Naive thymus-derived CD8-positive, alpha-beta T cell (primary cell): ENCODE measurements around the gene IL22RA2. TPM values are rescaled to one million over a fixed set of nuclear protein-coding genes. Genes with fewer than 3 reads are reported as not detected.

Experiments used
- ATAC-seq, 2 donors: fragments of 150-1000 bp; cut with Tn5 transposase in 1 of 2; sonication (Bioruptor Pico), chemical (Tn5 transposase) in 1 of 2; 1 replicate in 1 of 2; 2 replicates in 1 of 2; pipeline ENCODE4 v1.10.0; 2021; ENCODE audit warnings: mild to moderate bottlenecking in 2 of 2, moderate library complexity in 2 of 2
- POLR2A ChIA-PET: fragments of 350-600 bp; sonication (Branson Sonifier 250); formaldehyde crosslinking; loops from one replicate; lab custom pipeline; 2021; ENCODE audit warnings: antibody characterized with exemption; lab: Charles Lee
- DNase-seq, 10 donors: peaks; one replicate each; pipeline versions ENCODE4 v3.0.0 to v3.0.0-alpha.2; 2020 to 2022
- H3K27ac Mint-ChIP-seq, 10 donors: one replicate each; pipeline ENCODE4 v1.8.0; 2020 to 2022; ENCODE audit warnings: mild to moderate bottlenecking in 10 of 10, mixed read lengths in 10 of 10, moderate library complexity in 4 of 10, inconsistent platforms in 1 of 10
- H3K27me3 Mint-ChIP-seq, 5 donors: one replicate each; pipeline ENCODE4 v1.8.0; 2021 to 2022; ENCODE audit warnings: mixed read lengths in 5 of 5
- H3K36me3 Mint-ChIP-seq, 3 donors: one replicate each; pipeline ENCODE4 v1.8.0; 2020 to 2022; ENCODE audit warnings: mixed read lengths in 3 of 3, mild to moderate bottlenecking in 2 of 3, inconsistent platforms in 1 of 3
- H3K4me1 Mint-ChIP-seq, 4 donors: one replicate each; pipeline ENCODE4 v1.8.0; 2021 to 2022; ENCODE audit warnings: mixed read lengths in 4 of 4
- H3K4me3 Mint-ChIP-seq, 10 donors: one replicate each; pipeline ENCODE4 v1.8.0; 2020 to 2022; ENCODE audit warnings: mild to moderate bottlenecking in 10 of 10, mixed read lengths in 10 of 10, moderate library complexity in 6 of 10, inconsistent platforms in 1 of 10
- H3K9me3 Mint-ChIP-seq, 9 donors: one replicate each; pipeline ENCODE4 v1.8.0; 2020 to 2022; ENCODE audit warnings: mixed read lengths in 9 of 9, mild to moderate bottlenecking in 3 of 9, inconsistent platforms in 1 of 9, moderate library complexity in 1 of 9
- polyA plus RNA-seq, 3 donors: library from polyadenylated mRNA; unstranded; fragments of 300-500 nt; fragmentation: Illumina TruSeq; gene quantifications; one replicate each; pipeline ENCODE4 v1.2.3, GENCODE V29; 2021
- total RNA-seq, 8 experiments: library from RNA in 2 of 8; stranded (reverse) in 2 of 8; gene quantifications; one replicate each; pipeline ENCODE4 v1.2.3 and lab custom pipeline; 2021 to 2026

IL22RA2 gene
- total and polyA plus RNA-seq, 5 experiments from 2014 or later: not detected

DNA sequence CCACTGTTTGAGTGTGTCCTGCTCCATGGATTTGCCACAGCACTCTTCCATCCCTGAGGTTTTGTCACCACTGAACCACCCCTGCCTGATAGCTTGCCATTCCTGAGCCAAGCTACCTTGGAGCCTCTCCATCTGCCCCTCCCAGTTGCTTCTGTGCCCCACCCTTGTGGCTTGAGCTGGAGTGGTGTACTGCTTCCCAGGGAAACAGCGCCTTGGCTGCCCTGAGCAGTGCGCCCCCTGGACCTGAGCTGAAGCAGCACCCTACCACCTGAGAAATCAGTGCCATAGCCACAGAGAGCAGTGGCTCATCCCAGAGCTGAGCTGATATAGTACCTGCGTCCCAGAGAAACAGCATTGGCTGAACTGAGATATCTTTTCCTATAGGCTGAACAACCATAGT is 40.3 kb downstream of the IL22RA2 start:
- Mint-ChIP-seq H3K4me3 (no peak overlapping the region), H3K36me3 (peaks cover 0 to 11% (median 9%) of the 10 kb centered on the region in 3 donors), H3K27ac (no peak overlapping the region), H3K4me1 (no peaks in the 10 kb centered on the region), H3K27me3 (peaks cover 5 to 24% (median 12%) of the 10 kb centered on the region in 5 donors), H3K9me3 (peaks cover 2 to 25% (median 20%) of the 10 kb centered on the region in 9 donors)
- DNase-seq (no peak), ATAC-seq (no peak)
- POLR2A ChIA-PET: no interaction called here

GRCh38 chr6:137126875-137127485 is 46.5 kb downstream of the IL22RA2 start:
- peaks cover 0 to 3% (median 0%) of the 10 kb centered on the region in 4 donors for H3K4me1 Mint-ChIP-seq
- DNase-seq: no peak
- H3K9me3 Mint-ChIP-seq: peaks cover 0 to 6% (median 0%) of the 10 kb centered on the region in 9 donors
- no peak overlapping the region for H3K27ac Mint-ChIP-seq
- H3K36me3 Mint-ChIP-seq: peaks cover 0 to 3% (median 3%) of the 10 kb centered on the region in 3 donors
- peaks cover 3 to 22% (median 12%) of the 10 kb centered on the region in 5 donors for H3K27me3 Mint-ChIP-seq
- ATAC-seq: no peak
- H3K4me3 Mint-ChIP-seq: no peak overlapping the region
- POLR2A ChIA-PET: no interaction called here

GRCh38 chr6:137123078-137123477 is 50.4 kb downstream of the IL22RA2 start:
- POLR2A ChIA-PET: no interaction called here

DNA sequence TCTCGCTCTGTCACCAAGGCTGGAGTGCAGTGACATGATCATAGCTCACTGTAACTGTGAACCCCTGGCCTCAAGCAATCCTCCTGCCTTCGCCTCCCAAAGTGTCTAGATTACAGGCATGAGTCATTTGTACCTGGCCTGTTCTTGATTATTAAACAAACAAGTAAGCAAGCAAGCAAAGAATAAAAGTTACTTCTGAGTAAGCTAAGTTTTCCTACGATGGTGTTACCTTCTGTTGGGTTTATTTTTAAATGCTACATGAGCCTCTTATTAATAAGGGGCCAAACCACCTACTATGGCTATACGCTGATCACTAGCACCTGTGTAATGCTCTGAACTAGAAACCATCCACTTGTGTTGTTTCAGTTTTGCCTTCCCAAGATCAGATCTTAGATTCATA is 50.8 kb downstream of the IL22RA2 start:
- H3K4me1 Mint-ChIP-seq: peaks cover 0 to 12% (median 0%) of the 10 kb centered on the region in 4 donors
- H3K27me3 Mint-ChIP-seq: no peaks in the 10 kb centered on the region
- no peak overlapping the region for H3K27ac Mint-ChIP-seq
- ATAC-seq: no peak
- peaks cover 0 to 28% (median 5%) of the 10 kb centered on the region in 9 donors for H3K9me3 Mint-ChIP-seq
- no peak for DNase-seq
- POLR2A ChIA-PET: no interaction called here
- H3K4me3 Mint-ChIP-seq: no peak overlapping the region
- peaks cover 0 to 20% (median 5%) of the 10 kb centered on the region in 3 donors for H3K36me3 Mint-ChIP-seq

More at GRCh38 chr6:137123078-137123477, 50.4 kb downstream of the IL22RA2 start:
- Mint-ChIP-seq H3K27ac (no peak overlapping the region), H3K36me3 (peaks cover 0 to 16% (median 2%) of the 10 kb centered on the region in 3 donors), H3K27me3 (peaks cover 0 to under 1% (median 0%) of the 10 kb centered on the region in 5 donors), H3K4me3 (no peak overlapping the region), H3K9me3 (peaks cover 0 to 24% (median 5%) of the 10 kb centered on the region in 9 donors), H3K4me1 (peaks cover 0 to 12% (median 0%) of the 10 kb centered on the region in 4 donors)
- DNase-seq (no peak), ATAC-seq (no peak)

- Mint-ChIP-seq H3K36me3 (peaks cover 0 to 20% (median 5%) of the 10 kb centered on the region in 3 donors), H3K4me1 (peaks cover 0 to 12% (median 0%) of the 10 kb centered on the region in 4 donors), H3K27ac (peak overlapping the region in 1 of 10 donors; percentile 0), H3K4me3 (peak overlapping the region in 1 of 10 donors; percentile 54), H3K27me3 (peaks cover 0 to 6% (median 0%) of the 10 kb centered on the region in 5 donors), H3K9me3 (peaks cover 0 to 33% (median 5%) of the 10 kb centered on the region in 9 donors)
- no peak for DNase-seq
- POLR2A ChIA-PET: no interaction called here
- no peak for ATAC-seq
Observed at GRCh38 chr6:137121401-137121997, 51.9 kb downstream of the IL22RA2 start.

GRCh38 chr6:137120748-137121147 is 52.7 kb downstream of the IL22RA2 start:
- Mint-ChIP-seq H3K27me3 (peaks cover 0 to 6% (median 4%) of the 10 kb centered on the region in 5 donors), H3K4me1 (peaks cover 0 to 12% (median 0%) of the 10 kb centered on the region in 4 donors), H3K27ac (peak overlapping the region in 1 of 10 donors; percentile 0), H3K9me3 (peaks cover 0 to 33% (median 4%) of the 10 kb centered on the region in 9 donors), H3K36me3 (peaks cover 0 to 17% (median 5%) of the 10 kb centered on the region in 3 donors), H3K4me3 (no peak overlapping the region)
- POLR2A ChIA-PET: no interaction called here
- ATAC-seq (no peak), DNase-seq (no peak)

DNA sequence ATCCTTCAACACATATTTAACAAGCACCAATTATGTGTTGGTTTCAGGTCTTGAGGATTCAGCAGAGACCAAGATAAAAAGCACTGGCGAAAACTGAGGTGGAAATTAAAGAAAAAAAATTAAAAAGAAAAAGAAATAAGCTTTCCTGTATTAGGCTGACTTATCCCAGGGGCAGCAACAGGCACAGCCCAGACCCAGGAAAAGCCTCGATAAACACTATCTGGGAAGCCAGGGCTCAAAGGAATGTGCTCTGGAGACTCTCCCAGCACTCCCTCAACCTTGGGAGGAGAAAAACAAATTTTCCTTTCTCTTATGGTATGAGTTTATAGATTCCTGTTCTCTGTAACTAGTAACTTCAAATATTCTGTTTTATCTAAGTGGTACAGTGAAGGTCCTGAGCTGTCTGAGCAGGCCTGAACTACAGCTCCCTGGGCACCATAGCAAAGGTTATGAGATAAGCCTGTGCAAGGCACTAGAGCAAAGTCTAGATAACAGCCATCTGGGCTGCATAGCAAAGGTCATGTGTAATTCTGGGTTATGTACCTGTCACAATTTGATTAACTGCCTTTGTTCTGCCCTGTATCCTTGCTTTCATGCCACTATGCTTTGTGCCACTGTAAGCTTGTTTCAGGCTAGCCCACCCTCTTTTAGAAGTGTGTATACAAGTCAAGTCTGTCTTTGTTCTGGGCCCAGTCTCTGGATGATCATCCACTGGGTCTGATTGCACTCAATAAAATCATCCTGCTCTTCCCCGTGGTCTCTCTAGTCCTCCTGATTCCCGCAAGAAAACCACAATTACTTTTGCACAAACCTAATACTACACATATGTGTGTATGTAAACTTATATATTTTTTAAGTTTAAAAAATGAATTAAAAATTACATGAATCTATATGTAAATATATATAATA is 54.0 kb downstream of the IL22RA2 start:
- Mint-ChIP-seq H3K27ac (no peak overlapping the region), H3K27me3 (peaks cover 0 to 6% (median 4%) of the 10 kb centered on the region in 5 donors), H3K4me1 (peaks cover 0 to 12% (median 0%) of the 10 kb centered on the region in 4 donors), H3K4me3 (no peak overlapping the region), H3K9me3 (peaks cover 0 to 33% (median 4%) of the 10 kb centered on the region in 9 donors), H3K36me3 (peaks cover 0 to 17% (median 5%) of the 10 kb centered on the region in 3 donors)
- POLR2A ChIA-PET: no interaction called here
- DNase-seq (no peak), ATAC-seq (no peak)

- Mint-ChIP-seq H3K27me3 (peaks cover 0 to 6% (median 4%) of the 10 kb centered on the region in 5 donors), H3K4me1 (peaks cover 0 to 12% (median 0%) of the 10 kb centered on the region in 4 donors), H3K9me3 (peaks cover 0 to 33% (median 4%) of the 10 kb centered on the region in 9 donors), H3K36me3 (peaks cover 0 to 17% (median 5%) of the 10 kb centered on the region in 3 donors), H3K27ac (no peak overlapping the region), H3K4me3 (no peak overlapping the region)
- POLR2A ChIA-PET: no interaction called here
- no peak for ATAC-seq
- no peak for DNase-seq
Observed at GRCh38 chr6:137117581-137117980, 55.9 kb downstream of the IL22RA2 start.

- H3K9me3 Mint-ChIP-seq: peaks cover 0 to 33% (median 4%) of the 10 kb centered on the region in 9 donors
- peaks cover 0 to 9% (median 0%) of the 10 kb centered on the region in 4 donors for H3K4me1 Mint-ChIP-seq
- H3K27ac Mint-ChIP-seq: no peak overlapping the region
- no peak overlapping the region for H3K4me3 Mint-ChIP-seq
- peaks cover 0 to 6% (median 4%) of the 10 kb centered on the region in 5 donors for H3K27me3 Mint-ChIP-seq
- no peak for ATAC-seq
- no peak for DNase-seq
- peaks cover 0 to 17% (median 5%) of the 10 kb centered on the region in 3 donors for H3K36me3 Mint-ChIP-seq
- POLR2A ChIA-PET: no interaction called here
Observed at GRCh38 chr6:137116807-137117206, 56.6 kb downstream of the IL22RA2 start.

DNA sequence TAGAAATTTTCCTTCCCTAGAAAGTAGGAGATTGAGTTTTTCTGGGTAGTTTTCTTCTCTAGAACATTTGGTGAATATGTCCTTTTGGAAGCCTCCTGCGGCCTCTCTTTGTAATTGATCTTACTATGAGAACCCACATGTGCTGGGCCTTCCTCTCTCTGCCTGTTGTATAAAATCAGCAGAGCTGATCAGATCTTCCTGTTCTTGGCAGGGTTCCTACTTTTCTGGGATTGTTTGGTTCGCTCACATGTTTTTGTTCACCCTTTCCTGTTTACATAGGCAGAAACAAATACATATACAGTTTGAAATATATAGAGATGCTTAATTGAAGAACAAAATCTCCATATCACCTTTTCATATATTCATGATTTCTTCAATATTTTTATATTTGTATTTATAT is 57.8 kb downstream of the IL22RA2 start:
- POLR2A ChIA-PET: interaction anchor here (0.5 kb wide), 1 partner anchor 913 kb away, joined by 3 read pairs; no protein-coding TSS in a partner anchor
- no peak for ATAC-seq
- peaks cover 0 to 32% (median 4%) of the 10 kb centered on the region in 9 donors for H3K9me3 Mint-ChIP-seq
- peaks cover 0 to 16% (median 5%) of the 10 kb centered on the region in 3 donors for H3K36me3 Mint-ChIP-seq
- peaks cover 0 to 6% (median 4%) of the 10 kb centered on the region in 5 donors for H3K27me3 Mint-ChIP-seq
- no peak overlapping the region for H3K27ac Mint-ChIP-seq
- H3K4me1 Mint-ChIP-seq: no peaks in the 10 kb centered on the region
- H3K4me3 Mint-ChIP-seq: no peak overlapping the region
- no peak for DNase-seq

DNA sequence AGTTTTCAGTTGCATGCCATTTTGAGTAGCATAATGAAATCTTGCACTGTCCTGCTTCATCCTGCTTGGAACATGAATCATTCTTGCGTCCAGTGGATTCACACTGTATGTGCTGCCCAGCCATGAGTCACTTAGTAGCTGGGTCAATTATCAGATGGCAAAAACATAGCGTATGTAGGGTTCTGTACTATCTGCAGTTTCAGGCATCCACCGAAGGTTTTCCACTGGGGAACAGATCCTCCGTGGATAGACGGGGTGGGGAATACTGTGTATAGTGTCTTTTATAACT is 61.4 kb downstream of the IL22RA2 start:
- POLR2A ChIA-PET: interaction anchor here (0.5 kb wide), 1 partner anchor 11 kb away, joined by 3 read pairs; no protein-coding TSS in a partner anchor
- H3K4me3 Mint-ChIP-seq: no peak overlapping the region
- peaks cover 0 to 8% (median 0%) of the 10 kb centered on the region in 4 donors for H3K4me1 Mint-ChIP-seq
- H3K27me3 Mint-ChIP-seq: peaks cover 0 to 5% (median 3%) of the 10 kb centered on the region in 5 donors
- no peak overlapping the region for H3K27ac Mint-ChIP-seq
- peaks cover 0 to 12% (median 0%) of the 10 kb centered on the region in 9 donors for H3K9me3 Mint-ChIP-seq
- no peaks in the 10 kb centered on the region for H3K36me3 Mint-ChIP-seq
- DNase-seq (no peak), ATAC-seq (no peak)
